Fibroblast of upper back skin (primary cell): ENCODE data around the gene SLC22A7.
"Not testable (repeated sequence)": the region's sequence is repeated elsewhere in the genome, so short reads cannot be mapped to it uniquely, and the experiment has no call there.

Experiments used
- DNase-seq: peaks from one replicate; pipeline ENCODE4 v3.0.0-alpha.2; 2013

Gene SLC22A7

DNA sequence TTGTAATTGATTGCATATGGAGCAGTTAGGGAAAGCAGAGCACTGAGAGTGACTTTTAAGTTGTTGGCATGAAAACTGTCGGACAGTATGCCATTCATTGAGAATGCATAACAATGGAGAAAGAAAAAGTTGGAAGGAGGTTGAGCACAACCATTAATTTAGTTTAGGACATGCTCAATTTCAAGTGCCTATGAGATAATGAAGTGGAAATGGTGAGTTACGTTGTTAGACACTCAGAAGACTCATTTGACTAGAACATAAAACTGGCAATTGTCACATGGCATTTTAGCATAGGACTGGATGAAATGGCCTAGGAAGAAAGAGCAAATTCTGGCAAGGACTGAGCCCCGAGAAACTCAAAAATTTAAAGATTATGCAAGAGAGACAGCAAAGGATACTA is 49.4 kb downstream of the SLC22A7 start:
- no peak for DNase-seq

DNA sequence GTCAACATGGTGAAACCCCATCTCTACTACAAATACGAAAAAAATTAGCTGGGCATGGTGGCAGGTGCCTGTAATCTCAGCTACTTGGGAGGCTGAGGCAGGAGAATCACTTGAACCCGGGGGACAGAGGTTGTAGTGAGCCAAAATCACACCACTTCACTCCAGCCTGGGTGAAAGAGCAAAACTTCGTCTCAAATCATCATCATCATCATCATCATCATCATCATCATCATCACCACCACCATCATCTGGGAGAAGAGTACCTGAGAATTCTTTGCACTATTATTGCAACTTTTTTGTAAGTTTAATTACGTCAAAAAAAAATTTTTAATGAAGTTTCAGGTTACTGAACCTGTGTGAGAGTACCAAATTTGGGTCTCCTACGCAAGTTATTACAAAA is 53.9 kb downstream of the SLC22A7 start:
- not testable (repeated sequence) for DNase-seq
